Neural cell (in vitro differentiated cells): Measurements from ENCODE around the gene ITPR2. TPM values are rescaled to one million over a fixed set of nuclear protein-coding genes. Genes with fewer than 3 reads are reported as not detected.

ENCODE experiments used
- H2AFZ ChIP-seq: fragments of 200-600, 300-800 bp; sonication (generic), shearing (Covaris generic); 2 replicates; pipeline ENCODE4 v1.6.0; 2014; ENCODE audit warnings: low read depth, mild to moderate bottlenecking, antibody characterized with exemption, low read length, moderate library complexity
- H3F3A ChIP-seq: fragments of 200-600 bp; shearing (Covaris generic); 2 replicates; pipeline ENCODE4 v1.6.1; 2016; ENCODE audit warnings: mild to moderate bottlenecking, moderate library complexity, mixed read lengths, antibody characterized with exemption, low read length; ENCODE audit not compliant: insufficient read depth, poor library complexity, severe bottlenecking
- H3K27ac ChIP-seq: fragments of 200-600, 300-800 bp; sonication (generic), shearing (Covaris generic); 2 replicates; pipeline ENCODE4 v1.5.1; 2014; ENCODE audit warnings: mild to moderate bottlenecking, low read length, moderate library complexity
- H3K27me3 ChIP-seq: fragments of 300-800, 200-600 bp; sonication (generic), shearing (Covaris generic); 2 replicates; pipeline ENCODE4 v1.6.0; 2014; ENCODE audit warnings: mild to moderate bottlenecking, low read depth, low read length, moderate library complexity; ENCODE audit not compliant: insufficient read depth
- H3K36me3 ChIP-seq: fragments of 300-800, 200-600 bp; sonication (generic), shearing (Covaris generic); 2 replicates; pipeline ENCODE4 v1.5.1; 2014; ENCODE audit warnings: mild to moderate bottlenecking, antibody characterized with exemption, low read length, moderate library complexity; ENCODE audit not compliant: insufficient read depth
- H3K4me2 ChIP-seq: fragments of 300-800, 200-600 bp; sonication (generic), shearing (Covaris generic); 2 replicates; pipeline ENCODE4 v1.6.0; 2014; ENCODE audit warnings: mild to moderate bottlenecking, low read length
- H3K4me3 ChIP-seq: fragments of 300-800, 200-600 bp; sonication (generic), shearing (Covaris generic); 2 replicates; pipeline ENCODE4 v1.5.1; 2014; ENCODE audit warnings: mild to moderate bottlenecking, low read length, moderate library complexity
- H3K79me2 ChIP-seq: fragments of 200-600 bp; shearing (Covaris generic); replicated peaks from 2 replicates; pipeline ENCODE4 v1.6.0; 2014; ENCODE audit warnings: mild to moderate bottlenecking, low read length, moderate library complexity; ENCODE audit not compliant: insufficient read depth
- H3K9ac ChIP-seq: fragments of 300-800, 200-600 bp; sonication (generic), shearing (Covaris generic); 2 replicates; pipeline ENCODE4 v1.6.1; 2016; ENCODE audit warnings: mild to moderate bottlenecking, low read length, mixed read lengths
- H3K9me2 ChIP-seq: fragments of 200-600 bp; shearing (Covaris generic); 2 replicates; pipeline ENCODE4 v1.6.1; 2016; ENCODE audit warnings: mild to moderate bottlenecking, low read length, mixed read lengths; ENCODE audit not compliant: insufficient read depth
- H3K9me3 ChIP-seq: fragments of 200-600, 300-800 bp; sonication (generic), shearing (Covaris generic); 2 replicates; pipeline ENCODE4 v1.6.1; 2016; ENCODE audit warnings: mild to moderate bottlenecking, mixed run types, low read length, moderate library complexity, mixed read lengths
- H4K20me1 ChIP-seq: fragments of 200-600 bp; shearing (Covaris generic); 2 replicates; pipeline ENCODE4 v1.6.1; 2016; ENCODE audit warnings: mild to moderate bottlenecking, mixed run types; ENCODE audit not compliant: insufficient read depth
- CTCF ChIP-seq: fragments of 450-650 bp; IDR thresholded peaks from 2 replicates; pipeline ENCODE4 v1.5.1; 2014; ENCODE audit warnings: antibody characterized with exemption, mild to moderate bottlenecking, moderate library complexity; ENCODE audit not compliant: poor library complexity, severe bottlenecking
- EP300 ChIP-seq: fragments of 450-650 bp; conservative IDR thresholded peaks from 2 replicates; pipeline ENCODE4 v1.6.1; 2014; ENCODE audit warnings: antibody characterized with exemption, mild to moderate bottlenecking, moderate library complexity; ENCODE audit not compliant: poor library complexity, severe bottlenecking
- EZH2 ChIP-seq: fragments of 200-600, 300-800 bp; shearing (Covaris generic), sonication (generic); IDR thresholded peaks from 2 replicates; pipeline ENCODE4 v1.6.1; 2014; ENCODE audit warnings: antibody characterized with exemption, low read length, borderline replicate concordance, mild to moderate bottlenecking; ENCODE audit not compliant: insufficient read depth, poor library complexity, severe bottlenecking
- MXI1 ChIP-seq: fragments of 450-650 bp; conservative IDR thresholded peaks from 2 replicates; pipeline ENCODE4 v1.6.1; 2014; ENCODE audit warnings: antibody characterized with exemption, mild to moderate bottlenecking; ENCODE audit not compliant: poor library complexity, severe bottlenecking
- POLR2AphosphoS5 ChIP-seq: IDR thresholded peaks from 2 replicates; pipeline ENCODE4 v1.6.1; 2012
- RAD21 ChIP-seq: fragments of 450-650 bp; conservative IDR thresholded peaks from 2 replicates; pipeline ENCODE4 v1.6.1; 2014; ENCODE audit warnings: antibody characterized with exemption, mild to moderate bottlenecking, moderate library complexity
- REST ChIP-seq: IDR thresholded peaks from 2 replicates; pipeline ENCODE4 v1.6.1; 2012; ENCODE audit warnings: borderline replicate concordance
- SMC3 ChIP-seq: fragments of 450-650 bp; conservative IDR thresholded peaks from 2 replicates; pipeline ENCODE4 v1.6.1; 2014; ENCODE audit warnings: antibody characterized with exemption, mild to moderate bottlenecking, moderate library complexity; ENCODE audit not compliant: poor library complexity
- TAF1 ChIP-seq: IDR thresholded peaks from 2 replicates; pipeline ENCODE4 v1.6.1; 2012; ENCODE audit warnings: low read depth
- polyA plus RNA-seq: library from polyadenylated mRNA; depleted of rRNA; stranded (reverse); fragments of >200 nt; gene quantifications from 2 replicates; pipeline ENCODE4 v1.2.3, GENCODE V29; 2014

ITPR2 gene
- polyA plus RNA-seq, 1 donor from 2014 or later: 2.0 TPM

GRCh38 chr12:26339976-26340375 lies 493.0 kb downstream of the ITPR2 start:
- H3K9me2 ChIP-seq: no peaks in the 10 kb centered on the region
- H3K79me2 ChIP-seq: no peaks in the 10 kb centered on the region
- H2AFZ ChIP-seq: no peak overlapping the region
- H3K9ac ChIP-seq: peak overlapping the region; percentile 29
- no peaks in the 10 kb centered on the region for H3F3A ChIP-seq
- peak overlapping the region; percentile 22 for H3K4me2 ChIP-seq
- H3K27me3 ChIP-seq: no peaks in the 10 kb centered on the region
- H3K4me3 ChIP-seq: no peak overlapping the region
- no peaks in the 10 kb centered on the region for H3K36me3 ChIP-seq
- H4K20me1 ChIP-seq: no peaks in the 10 kb centered on the region
- no peaks in the 10 kb centered on the region for H3K9me3 ChIP-seq
- peak overlapping the region; percentile 70 for H3K27ac ChIP-seq
- TF ChIP-seq RAD21 (no peak), CTCF (no peak), MXI1 (peak; percentile 11), EP300 (no peak), POLR2AphosphoS5 (no peak), REST (no peak), TAF1 (no peak), EZH2 (no peak)

- TF ChIP-seq EP300: peak; percentile 92
- no peak for TF ChIP-seq MXI1
- TF ChIP-seq SMC3: no peak
- peak; percentile 72 for TF ChIP-seq REST
- no peak for TF ChIP-seq TAF1
- no peak for TF ChIP-seq EZH2
- no peak for TF ChIP-seq CTCF
- TF ChIP-seq RAD21: no peak
- peak; percentile 54 for TF ChIP-seq POLR2AphosphoS5
- Histone ChIP-seq H3K79me2 (no peaks in the 10 kb centered on the region), H3K4me3 (peak overlapping the region; percentile 2), H4K20me1 (no peaks in the 10 kb centered on the region), H3K36me3 (no peaks in the 10 kb centered on the region), H3K27me3 (no peaks in the 10 kb centered on the region), H3K9me2 (no peaks in the 10 kb centered on the region), H3K4me2 (peak overlapping the region; percentile 22), H3F3A (no peaks in the 10 kb centered on the region), H3K9ac (peak overlapping the region; percentile 41), H3K27ac (peak overlapping the region; percentile 70), H3K9me3 (no peaks in the 10 kb centered on the region), H2AFZ (peak overlapping the region; percentile 34)
Observed at GRCh38 chr12:26338586-26339572, 494.1 kb downstream of the ITPR2 start.
